Lower leg skin (tissue), 4 donors: ENCODE measurements around the gene GRIN1. TPM values are rescaled to one million over a fixed set of nuclear protein-coding genes. Genes with fewer than 3 reads are reported as not detected.
A peak's percentile ranks its signal among the peaks of the same experiment; 100 is the strongest.

Source experiments
- DNase-seq, 2 donors: peaks; one replicate each; pipeline ENCODE4 v3.0.0-alpha.2; 2019; ENCODE audit warnings: low spot score in 2 of 2
- H3K4me3 ChIP-seq: fragments of 200-600 bp; sonication (generic); 2 replicates; pipeline ENCODE4 v1.5.1; 2017; ENCODE audit warnings: mild to moderate bottlenecking, low read depth; ENCODE audit not compliant: poor library complexity, severe bottlenecking
- CTCF ChIP-seq, 3 donors: fragments of 450-650 bp; IDR thresholded peaks; one replicate each; pipeline ENCODE4 v1.5.1; 2016; ENCODE audit warnings: antibody characterized with exemption in 3 of 3, mild to moderate bottlenecking in 3 of 3, moderate library complexity in 2 of 3
- POLR2A ChIP-seq, 2 donors: fragments of 450-650 bp; IDR thresholded peaks; one replicate each; pipeline ENCODE4 v1.6.1; 2016 to 2017; ENCODE audit warnings: antibody characterized with exemption in 2 of 2, mild to moderate bottlenecking in 1 of 2, moderate library complexity in 1 of 2
- WGBS, 2 donors: methylation state at CpG; one replicate each; pipeline ENCODE4 v1.1.5; 2018; 5-methylcytosine and 5-hydroxymethylcytosine counted together
- intact Hi-C: fragments of 100-400 bp; cut with DNase I; formaldehyde crosslinking; loops from one replicate; pipeline ENCODE4 v1.15.0; 2023; ENCODE audit warnings: low total_unique reads
- total RNA-seq, 4 donors: library from RNA; depleted of rRNA; stranded (reverse); fragments of >200 nt; gene quantifications; one replicate each; pipeline ENCODE4 v1.1.0, GENCODE V29; 2016

The GRIN1 gene
- total RNA-seq, 4 donors from 2014 or later: 0.10 to 2.4 (median 0.49) TPM; not detected in 1

GRCh38 chr9:137201205-137201868, 62.4 kb downstream of the GRIN1 start:
- H3K4me3 ChIP-seq: no peak overlapping the region
- 15 to 20% methylated on average over 20 to 22 of the region's 23 CpGs for WGBS, 2 donors
- intact Hi-C loops: no loop called here
- TF ChIP-seq POLR2A (IDR thresholded peaks at IDR 0.05) (no peak), CTCF (IDR thresholded peaks at IDR 0.05) (no peak)
- DNase-seq: no peak

- 69 to 73% methylated on average over 8 of the region's 8 CpGs for WGBS, 2 donors
- H3K4me3 ChIP-seq: no peak overlapping the region
- TF ChIP-seq CTCF (IDR thresholded peaks at IDR 0.05) (no peak), POLR2A (IDR thresholded peaks at IDR 0.05) (no peak)
- intact Hi-C loops: no loop called here
- no peak for DNase-seq
Measured at GRCh38 chr9:137202966-137203365, 64.0 kb downstream of the GRIN1 start.

GRCh38 chr9:137204731-137205125, 65.8 kb downstream of the GRIN1 start:
- DNase-seq: no peak
- peak overlapping the region; percentile 91 for H3K4me3 ChIP-seq
- intact Hi-C loops: no loop called here
- WGBS, 2 donors: 19% methylated on average over 17 to 21 of the region's 21 CpGs
- TF ChIP-seq CTCF (IDR thresholded peaks at IDR 0.05) (no peak), POLR2A (IDR thresholded peaks at IDR 0.05) (no peak)

- intact Hi-C loops: no loop called here
- DNase-seq: peak; percentile 86 to 98
- 0 to 1% methylated on average over 37 to 78 of the region's 98 CpGs for WGBS, 2 donors
- no peak for TF ChIP-seq CTCF (IDR thresholded peaks at IDR 0.05)
- no peak for TF ChIP-seq POLR2A (IDR thresholded peaks at IDR 0.05)
- H3K4me3 ChIP-seq: peak within 1 kb of the TSS; percentile 91
Measured at GRCh38 chr9:137205126-137206069, 66.4 kb downstream of the GRIN1 start, which contains the start of the genes NDOR1 and TMEM203. NDOR1 (plus strand) TSS chr9:137205700; CDS start chr9:137205778, 78 bp downstream. TMEM203 (minus strand) TSS chr9:137205648; CDS start chr9:137205414, 234 bp downstream.

GRCh38 chr9:137206602-137207001, 67.6 kb downstream of the GRIN1 start:
- TF ChIP-seq POLR2A (IDR thresholded peaks at IDR 0.05) (no peak), CTCF (IDR thresholded peaks at IDR 0.05) (no peak)
- intact Hi-C loops: no loop called here
- no peak overlapping the region for H3K4me3 ChIP-seq
- 71 to 82% methylated on average over 7 of the region's 7 CpGs for WGBS, 2 donors
- DNase-seq: no peak
